ENCODE results near the gene ZNF77. TPM values are rescaled to one million over a fixed set of nuclear protein-coding genes. Genes with fewer than 3 reads are reported as not detected.
"Not testable (repeated sequence)": the region's sequence is repeated elsewhere in the genome, so short reads cannot be mapped to it uniquely, and the experiment has no call there.

ZNF77 gene
- polyA plus RNA-seq, 3 donors: 0.30 to 2.7 (median 1.0) TPM

DNA sequence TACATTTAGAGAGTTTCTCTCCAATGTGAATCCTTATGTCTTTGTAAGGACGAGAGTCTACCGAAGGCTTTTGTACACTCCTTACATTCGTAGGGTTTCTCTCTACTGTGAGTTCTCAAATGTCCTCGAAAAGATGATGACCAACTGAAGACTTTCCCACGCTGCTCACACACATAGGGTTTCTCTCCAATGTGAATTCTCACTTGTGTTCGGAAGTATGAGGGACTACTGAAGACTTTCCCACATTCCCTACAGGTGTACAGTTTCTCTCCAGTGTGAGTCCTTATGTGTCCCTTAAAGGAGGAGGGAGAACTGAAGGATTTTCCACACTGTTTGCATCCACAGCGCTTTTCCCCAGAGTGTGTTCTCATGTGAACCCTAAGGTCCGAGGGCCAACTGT lies 48.1 kb downstream of the ZNF77 start:
- Histone ChIP-seq H3K9me3 (replicated peaks in 1 of 2; ENCODE audit: control insufficient read depth in 1 of 2, insufficient read depth in 1 of 2, low read length in 2 of 2) (peaks cover 3 to 13% of the 10 kb centered on the region in 2 donors), H3K79me2 (ENCODE audit: insufficient read depth, low read length) (peaks cover 7% of the 10 kb centered on the region), H3K4me3 (replicated peaks in 1 of 3; ENCODE audit: low read depth in 2 of 3, low read length in 3 of 3) (no peak overlapping the region), H3K36me3 (replicated peaks in 1 of 2; ENCODE audit: control insufficient read depth in 1 of 2, insufficient read depth in 2 of 2, low read length in 2 of 2) (no peaks in the 10 kb centered on the region), H3K4me2 (replicated peaks; ENCODE audit: extremely low read depth, low read length, poor library complexity, severe bottlenecking) (no peak overlapping the region), H3K4me1 (ENCODE audit: control insufficient read depth in 1 of 2, insufficient read depth in 2 of 2, low read length in 2 of 2) (peaks cover 14 to 15% of the 10 kb centered on the region in 2 donors), H3K9ac (ENCODE audit: insufficient read depth, low read length, poor library complexity, severe bottlenecking) (no peak overlapping the region), H2AFZ (ENCODE audit: insufficient read depth, low read depth, low read length, poor library complexity, severe bottlenecking) (no peak overlapping the region), H4K20me1 (ENCODE audit: insufficient read depth, low read length) (no peaks in the 10 kb centered on the region), H3K27ac (ENCODE audit: low read depth in 1 of 2, low read length in 2 of 2) (no peak overlapping the region), H3K27me3 (ENCODE audit: control insufficient read depth in 2 of 2, insufficient read depth in 2 of 2, low read length in 2 of 2) (no peaks in the 10 kb centered on the region)
- peaks cover 0 to 9% (median 5%) of the 10 kb centered on the region in 3 donors for H3K27me3 Mint-ChIP-seq (ENCODE audit: low read depth in 3 of 3)
- 73% methylated on average over 4 of the region's 8 CpGs for WGBS (ENCODE audit: insufficient coverage)
- H3K4me1 Mint-ChIP-seq: peaks cover 8% of the 10 kb centered on the region
- intact Hi-C loops (cut with micrococcal nuclease): no loop called here
- no peak for DNase-seq
- no peak overlapping the region for H3K4me3 Mint-ChIP-seq
- no peak for TF ChIP-seq CTCF (IDR thresholded peaks at IDR 0.05)
- H3K9me3 Mint-ChIP-seq: peaks cover 2 to 37% (median 30%) of the 10 kb centered on the region in 7 donors
- no peaks in the 10 kb centered on the region for H3K36me3 Mint-ChIP-seq
- H3K27ac Mint-ChIP-seq: no peak overlapping the region

DNA sequence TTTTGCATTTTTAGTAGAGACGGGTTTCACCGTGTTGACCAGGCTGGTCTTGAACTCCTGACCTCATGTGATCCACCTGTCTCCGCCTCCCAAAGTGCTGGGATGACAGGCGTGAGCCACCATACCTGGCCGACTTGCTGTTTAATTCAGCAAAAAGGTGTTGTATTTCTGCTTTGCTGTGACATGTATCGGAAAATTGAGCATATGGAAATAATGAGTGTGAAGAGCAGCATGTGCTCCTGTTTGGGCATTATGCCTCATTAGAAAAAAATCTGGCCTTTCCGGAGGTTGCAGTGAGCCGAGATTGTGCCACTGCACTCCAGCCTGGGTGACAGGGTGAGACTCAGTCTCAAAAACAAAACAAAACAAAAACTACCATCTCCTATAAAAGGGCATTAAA lies 54.2 kb downstream of the ZNF77 start:
- H3K36me3 Mint-ChIP-seq; H2AFZ ChIP-seq (ENCODE audit: insufficient read depth, low read depth, low read length, poor library complexity, severe bottlenecking); H3K4me2 ChIP-seq (replicated peaks; ENCODE audit: extremely low read depth, low read length, poor library complexity, severe bottlenecking); H3K27ac Mint-ChIP-seq; H3K4me3 ChIP-seq (replicated peaks in 1 of 3; ENCODE audit: low read depth in 2 of 3, low read length in 3 of 3); H3K4me3 Mint-ChIP-seq; H3K27ac ChIP-seq (ENCODE audit: low read depth in 1 of 2, low read length in 2 of 2); intact Hi-C loops (cut with micrococcal nuclease); H3K27me3 ChIP-seq (ENCODE audit: control insufficient read depth in 2 of 2, insufficient read depth in 2 of 2, low read length in 2 of 2); H3K9ac ChIP-seq (ENCODE audit: insufficient read depth, low read length, poor library complexity, severe bottlenecking); DNase-seq; H3K4me1 ChIP-seq (ENCODE audit: control insufficient read depth in 1 of 2, insufficient read depth in 2 of 2, low read length in 2 of 2); H4K20me1 ChIP-seq (ENCODE audit: insufficient read depth, low read length); H3K79me2 ChIP-seq (ENCODE audit: insufficient read depth, low read length); H3K27me3 Mint-ChIP-seq (ENCODE audit: low read depth in 3 of 3); H3K36me3 ChIP-seq (replicated peaks in 1 of 2; ENCODE audit: control insufficient read depth in 1 of 2, insufficient read depth in 2 of 2, low read length in 2 of 2); H3K9me3 ChIP-seq (replicated peaks in 1 of 2; ENCODE audit: control insufficient read depth in 1 of 2, insufficient read depth in 1 of 2, low read length in 2 of 2): not testable (repeated sequence)
- WGBS (ENCODE audit: insufficient coverage): 88% methylated on average over 6 of the region's 8 CpGs
- peaks cover 5 to 18% (median 10%) of the 10 kb centered on the region in 7 donors for H3K9me3 Mint-ChIP-seq
- peaks cover 11% of the 10 kb centered on the region for H3K4me1 Mint-ChIP-seq

All from CD14-positive monocyte (primary cell).